ENCODE measurements around the gene FAM193B.
A peak's percentile ranks its signal among the peaks of the same experiment; 100 is the strongest.

Gene FAM193B

DNA sequence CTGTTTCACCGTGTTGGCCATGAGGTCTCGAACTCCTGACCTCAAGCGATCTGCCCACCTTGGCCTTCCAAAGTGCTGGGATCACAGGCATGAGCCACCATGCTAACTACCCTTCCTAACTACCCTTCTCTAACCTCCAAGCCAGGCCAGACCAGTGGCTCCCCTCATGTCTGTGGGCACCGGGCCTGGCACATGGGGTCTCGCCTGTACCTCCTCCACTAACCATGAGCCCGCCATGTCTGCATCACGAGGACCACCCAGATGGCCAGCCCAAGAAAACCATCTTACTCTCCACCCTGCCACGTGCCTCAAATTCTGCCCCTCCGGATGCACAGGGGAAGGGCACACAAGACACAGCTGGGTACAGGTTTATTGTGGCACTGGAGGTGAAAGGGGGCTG lies 71.3 kb downstream of the FAM193B start:
- no peak for DNase-seq

DNA sequence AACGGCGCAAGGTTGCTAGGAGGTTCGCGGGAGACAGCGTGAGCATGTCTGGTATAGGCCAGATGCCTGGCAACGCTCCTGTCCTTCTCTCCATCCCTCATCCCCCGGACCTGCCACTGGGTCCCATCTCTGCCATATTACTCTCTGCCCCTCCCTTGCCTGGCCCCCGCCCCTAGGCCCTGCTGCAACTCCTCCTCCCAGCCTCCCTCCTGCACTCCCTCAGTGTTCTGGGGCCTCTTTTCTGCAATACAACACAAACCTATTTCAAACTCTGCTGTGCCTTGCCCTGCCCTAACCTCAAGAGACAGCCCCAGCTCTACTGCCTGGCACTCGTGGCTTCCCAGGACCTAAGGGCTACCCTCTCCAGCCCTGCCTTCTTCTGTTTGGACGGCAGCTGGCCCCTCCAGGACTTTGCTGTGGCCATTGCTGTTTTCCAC lies 72.0 kb downstream of the FAM193B start:
- no peak for DNase-seq

GRCh38 chr5:177479774-177480173 lies 74.6 kb downstream of the FAM193B start:
- no peak for DNase-seq

- DNase-seq, result peak; percentile 31
Observed at GRCh38 chr5:177478711-177479646, 75.4 kb downstream of the FAM193B start.

- no peak for DNase-seq
Observed at GRCh38 chr5:177477701-177478477, 76.5 kb downstream of the FAM193B start.

DNA sequence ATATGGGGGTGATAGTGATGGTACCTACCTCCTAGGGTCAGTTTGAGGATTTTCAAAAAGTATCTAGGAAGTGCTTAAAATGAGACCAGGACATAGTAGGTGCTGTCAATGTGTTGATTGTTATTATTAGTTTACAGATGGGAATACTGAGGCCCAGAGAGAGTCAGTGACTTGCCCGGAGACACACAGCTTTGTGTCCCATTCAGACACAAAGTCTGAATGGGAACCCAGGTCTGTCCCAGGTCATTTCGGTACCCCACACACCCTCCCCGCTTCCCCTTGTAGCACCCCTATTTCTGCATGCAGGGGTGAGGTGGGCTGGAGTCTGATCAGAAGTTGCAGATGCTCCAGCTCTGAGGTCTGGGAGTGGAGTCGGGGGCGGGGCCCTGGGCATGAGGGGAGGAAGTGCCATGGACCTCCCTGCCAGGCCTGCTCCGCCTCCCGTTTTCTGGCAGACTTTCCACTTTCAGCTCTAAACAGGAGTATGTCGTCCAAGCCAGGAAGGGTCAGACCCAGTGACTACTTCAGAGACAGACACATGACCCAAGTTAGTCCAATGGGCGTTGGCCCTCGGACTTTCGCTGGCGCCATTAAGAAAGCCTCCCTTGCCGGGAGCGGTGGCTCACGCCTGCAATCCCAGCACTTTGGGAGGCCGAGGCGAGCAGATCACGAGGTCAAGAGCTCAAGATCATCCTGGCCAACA lies 77.7 kb downstream of the FAM193B start:
- no peak for DNase-seq

- DNase-seq, result no peak
Observed at GRCh38 chr5:177475563-177476427, 78.6 kb downstream of the FAM193B start.

DNA sequence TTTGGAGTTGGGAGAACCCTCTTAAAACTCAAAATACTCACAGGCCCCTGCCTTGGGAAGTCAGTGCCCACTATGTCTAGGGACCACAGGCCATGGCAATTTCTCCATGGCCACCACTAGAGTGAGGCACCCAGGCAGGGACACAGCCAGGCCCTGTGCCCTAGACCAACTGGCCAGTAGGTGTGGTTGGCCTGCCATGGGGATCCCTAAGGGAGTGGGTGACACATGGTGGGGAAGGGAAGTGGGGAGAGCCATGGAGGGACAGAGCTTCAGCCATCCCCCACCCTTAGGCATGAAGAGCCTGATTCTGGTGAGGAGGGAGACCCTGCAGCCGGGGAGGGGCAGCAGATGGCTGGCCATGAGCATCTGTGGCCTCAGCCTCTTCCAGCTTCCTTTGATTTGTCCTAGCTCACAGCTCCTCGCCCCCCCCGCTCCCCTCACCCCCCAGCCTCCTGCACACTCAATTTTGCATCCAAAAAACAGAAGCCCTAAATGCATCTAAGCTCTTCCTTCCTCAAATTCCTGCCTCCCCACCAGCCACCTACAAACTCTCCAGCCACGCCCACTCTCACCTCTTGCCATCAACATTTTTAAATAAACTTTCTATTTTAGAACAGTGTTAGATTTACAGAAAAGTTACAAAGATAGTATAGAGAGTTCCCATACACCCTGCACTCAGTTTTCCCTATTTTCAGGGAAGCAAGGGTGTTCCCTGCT lies 79.4 kb downstream of the FAM193B start:
- no peak for DNase-seq

DNA sequence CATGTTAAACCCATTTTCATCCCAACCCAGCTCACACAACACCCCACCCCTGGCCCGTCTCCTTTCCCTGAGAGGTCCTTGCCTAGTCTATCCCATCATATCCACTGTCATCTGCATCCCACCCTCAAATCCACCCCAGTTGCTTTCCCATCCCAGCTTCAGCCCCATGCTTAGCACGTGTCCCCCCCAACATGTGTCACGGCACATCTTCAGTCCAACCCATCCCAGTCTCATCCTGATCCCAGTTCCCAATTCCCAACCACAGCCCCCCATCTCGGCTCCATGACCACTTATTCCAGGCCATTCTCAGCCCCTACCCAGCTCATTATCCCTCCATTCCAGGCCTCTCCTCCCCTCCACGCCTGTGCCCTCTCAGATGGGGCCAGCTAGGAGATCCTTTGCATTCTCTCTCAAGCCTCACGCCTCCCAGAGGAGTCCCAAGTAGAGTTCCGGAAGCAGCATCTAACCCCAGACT lies 80.3 kb downstream of the FAM193B start:
- no peak for DNase-seq

- no peak for DNase-seq
Observed at GRCh38 chr5:177473443-177474001, 80.8 kb downstream of the FAM193B start, which contains the start of gene DBN1. Gene DBN1 (minus strand): TSS chr5:177473634. CDS start chr5:177473521, 113 bp downstream.

DNA sequence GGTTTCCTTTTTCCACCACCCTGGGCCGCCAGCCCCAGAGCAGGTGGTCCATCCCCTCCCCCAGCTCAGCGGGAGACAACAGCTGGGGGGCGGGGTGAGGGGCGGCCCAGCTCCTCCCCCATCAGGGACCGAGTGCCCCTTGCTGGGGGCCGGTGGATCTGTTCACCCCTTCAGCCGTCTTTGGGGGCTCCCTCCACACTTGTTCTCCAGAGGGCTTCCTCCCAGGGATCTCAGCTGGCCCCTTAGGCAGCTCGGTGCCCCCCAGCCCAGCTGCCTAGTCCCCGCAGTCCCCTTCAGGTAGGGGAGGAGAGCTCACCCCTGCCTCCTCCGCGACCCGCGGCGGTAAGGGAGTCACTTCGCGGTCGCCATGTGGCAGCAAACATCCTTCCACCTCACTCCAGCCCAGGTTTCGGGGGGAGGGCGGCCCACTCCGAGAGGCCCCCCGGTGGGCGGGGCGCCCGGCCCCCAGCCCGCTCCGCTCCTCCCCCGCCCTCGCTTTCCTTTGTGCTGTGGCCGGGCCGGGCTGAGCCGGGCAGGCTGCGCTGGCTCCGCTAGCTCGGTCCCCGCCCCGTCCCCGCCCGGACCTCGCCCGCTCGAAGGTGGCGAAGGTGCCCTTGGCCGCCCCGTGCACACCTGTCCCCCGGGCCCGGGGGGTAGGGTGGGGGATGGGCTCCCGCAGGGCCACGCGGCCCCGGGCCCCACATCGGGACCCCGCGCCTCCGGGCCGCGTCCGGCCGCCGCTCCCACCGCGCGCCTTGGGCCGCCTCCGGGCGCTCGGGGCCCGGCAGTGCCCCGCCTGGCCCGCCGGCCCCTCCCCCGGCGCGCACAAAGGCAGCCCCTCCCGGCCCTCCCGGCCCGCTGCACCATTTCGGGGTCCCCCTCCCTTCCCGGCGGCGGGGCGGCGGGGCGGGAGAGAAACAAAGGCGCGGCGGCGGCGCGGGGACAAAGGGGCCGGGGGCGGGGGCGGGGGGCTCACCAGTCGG lies 81.6 kb downstream of the FAM193B start:
- peak; percentile 24 for DNase-seq

DNA sequence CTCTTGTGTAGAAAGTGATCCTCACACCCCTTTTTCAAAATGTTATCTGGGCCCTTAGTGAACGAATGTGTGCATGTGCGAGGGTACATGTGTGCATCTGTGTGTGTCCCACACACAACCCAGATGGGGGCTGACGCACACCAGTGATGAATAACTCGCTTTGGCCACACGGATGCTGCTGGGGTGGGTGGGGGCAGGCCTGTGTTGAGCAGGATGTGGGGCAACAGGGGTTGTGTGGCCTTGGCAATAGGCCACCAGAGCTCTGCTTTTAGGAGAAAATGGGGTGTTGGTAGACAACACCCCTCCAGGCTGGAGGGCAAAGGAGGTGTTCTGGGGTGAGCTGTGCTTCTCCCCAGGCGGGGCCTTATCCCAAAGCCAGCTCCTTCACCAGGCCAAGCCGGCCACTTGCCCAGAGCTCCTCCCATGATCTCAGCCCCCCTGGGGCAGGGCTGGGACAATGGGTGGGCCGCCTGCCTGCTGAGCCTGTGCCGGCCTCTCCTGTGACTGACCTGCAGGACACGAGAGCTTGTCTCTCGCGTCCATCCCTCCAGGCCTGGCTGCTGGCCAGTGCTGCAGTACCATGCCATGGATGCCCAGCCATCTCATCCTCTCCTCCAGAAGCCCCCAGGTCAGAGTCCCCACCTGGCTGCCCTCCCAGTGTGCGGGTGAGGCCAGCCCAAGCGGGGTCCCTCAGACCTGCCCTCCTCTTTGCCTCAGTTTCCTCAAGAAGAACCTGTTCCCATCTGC lies 82.6 kb downstream of the FAM193B start:
- DNase-seq, result no peak

- DNase-seq, result no peak
Observed at GRCh38 chr5:177470759-177471536, 83.4 kb downstream of the FAM193B start.

Measured in DMS79 (cell line).